Measurements from ENCODE around the gene SLC44A4.
"Not testable (repeated sequence)": the region's sequence is repeated elsewhere in the genome, so short reads cannot be mapped to it uniquely, and the experiment has no call there.

Gene SLC44A4

GRCh38 chr6:31817133-31817928, 61.5 kb downstream of the SLC44A4 start:
- not testable (repeated sequence) for H4K20me1 ChIP-seq (ENCODE audit: insufficient read depth, low read length); H3K27ac ChIP-seq (ENCODE audit: low read depth, low read length, poor library complexity, severe bottlenecking); H3K36me3 ChIP-seq (ENCODE audit: insufficient read depth, low read length); H3F3A ChIP-seq (ENCODE audit: insufficient read depth, low read length); H3K4me2 ChIP-seq (ENCODE audit: low read length); H3K9ac ChIP-seq (ENCODE audit: low read length); H3K79me2 ChIP-seq (ENCODE audit: insufficient read depth, low read length); H3K9me3 ChIP-seq (ENCODE audit: low read length); H3K9me2 ChIP-seq (ENCODE audit: low read depth, low read length); H3K27me3 ChIP-seq (ENCODE audit: insufficient read depth, low read length)
- H2AFZ ChIP-seq (ENCODE audit: low read length), result peak overlapping the region; percentile 39; the same call in 1 of the 2 replicates
- H3K4me3 ChIP-seq (ENCODE audit: low read depth, low read length, poor library complexity, severe bottlenecking), result peak overlapping the region; percentile 52
- H3K4me1 ChIP-seq (ENCODE audit: insufficient read depth, low read length, severe bottlenecking), result peaks cover 16% of the 10 kb centered on the region
- peak; percentile 21; the same call in 1 of the 2 replicates for TF ChIP-seq CTCF (IDR thresholded peaks at IDR 0.05; ENCODE audit: low read length)

- no peaks in the 10 kb centered on the region for H3K36me3 ChIP-seq (ENCODE audit: insufficient read depth, low read length)
- H3K27me3 ChIP-seq (ENCODE audit: insufficient read depth, low read length), result no peaks in the 10 kb centered on the region; the same call in 1 of the 2 replicates
- peaks cover 5% of the 10 kb centered on the region for H3K4me1 ChIP-seq (ENCODE audit: insufficient read depth, low read length, severe bottlenecking)
- no peaks in the 10 kb centered on the region for H3K79me2 ChIP-seq (ENCODE audit: insufficient read depth, low read length)
- H3K9me2 ChIP-seq (ENCODE audit: low read depth, low read length), result no peaks in the 10 kb centered on the region
- no peaks in the 10 kb centered on the region for H3F3A ChIP-seq (ENCODE audit: insufficient read depth, low read length)
- no peaks in the 10 kb centered on the region for H4K20me1 ChIP-seq (ENCODE audit: insufficient read depth, low read length)
- no peaks in the 10 kb centered on the region for H3K9me3 ChIP-seq (ENCODE audit: low read length)
- H3K4me3 ChIP-seq (ENCODE audit: low read depth, low read length, poor library complexity, severe bottlenecking), result peak within 1 kb of the TSS; percentile 17
- H2AFZ ChIP-seq (ENCODE audit: low read length), result no peak within 1 kb of the TSS
- H3K27ac ChIP-seq (ENCODE audit: low read depth, low read length, poor library complexity, severe bottlenecking), result no peak within 1 kb of the TSS
- peak within 1 kb of the TSS; percentile 30 for H3K4me2 ChIP-seq (ENCODE audit: low read length)
- H3K9ac ChIP-seq (ENCODE audit: low read length), result no peak within 1 kb of the TSS
- TF ChIP-seq CTCF (IDR thresholded peaks at IDR 0.05; ENCODE audit: low read length) (no peak), EZH2 (IDR thresholded peaks at IDR 0.05; ENCODE audit: borderline replicate concordance, low read length) (no peak)
Measured at GRCh38 chr6:31815025-31815838, 63.6 kb downstream of the SLC44A4 start, which contains the start of the genes HSPA1A and HSPA1L. TSS of gene HSPA1A (plus strand) at chr6:31815543. CDS start at chr6:31815757, 214 bp downstream. TSS of gene HSPA1L (minus strand) at chr6:31815283. CDS start at chr6:31811972, 3,311 bp downstream.

- H3K9ac ChIP-seq (ENCODE audit: low read length), result no peak overlapping the region
- no peaks in the 10 kb centered on the region for H3K9me2 ChIP-seq (ENCODE audit: low read depth, low read length)
- no peak overlapping the region for H3K4me3 ChIP-seq (ENCODE audit: low read depth, low read length, poor library complexity, severe bottlenecking)
- TF ChIP-seq CTCF (IDR thresholded peaks at IDR 0.05; ENCODE audit: low read length) (no peak), EZH2 (IDR thresholded peaks at IDR 0.05; ENCODE audit: borderline replicate concordance, low read length) (no peak)
- no peaks in the 10 kb centered on the region for H3K36me3 ChIP-seq (ENCODE audit: insufficient read depth, low read length)
- no peak overlapping the region for H3K4me2 ChIP-seq (ENCODE audit: low read length)
- no peaks in the 10 kb centered on the region for H3F3A ChIP-seq (ENCODE audit: insufficient read depth, low read length)
- H3K4me1 ChIP-seq (ENCODE audit: insufficient read depth, low read length, severe bottlenecking), result peaks cover 5% of the 10 kb centered on the region
- H3K79me2 ChIP-seq (ENCODE audit: insufficient read depth, low read length), result no peaks in the 10 kb centered on the region
- H4K20me1 ChIP-seq (ENCODE audit: insufficient read depth, low read length), result no peaks in the 10 kb centered on the region
- no peaks in the 10 kb centered on the region; the same call in 1 of the 2 replicates for H3K27me3 ChIP-seq (ENCODE audit: insufficient read depth, low read length)
- no peaks in the 10 kb centered on the region for H3K9me3 ChIP-seq (ENCODE audit: low read length)
- no peak overlapping the region for H3K27ac ChIP-seq (ENCODE audit: low read depth, low read length, poor library complexity, severe bottlenecking)
- H2AFZ ChIP-seq (ENCODE audit: low read length), result no peak overlapping the region
Measured at GRCh38 chr6:31814677-31815024, 64.1 kb downstream of the SLC44A4 start.

All from OCI-LY1 (cell line).